Progenitor cell of endocrine pancreas (in vitro differentiated cells): Measurements from ENCODE around the gene GXYLT2. TPM values are rescaled to one million over a fixed set of nuclear protein-coding genes. Genes with fewer than 3 reads are reported as not detected.
"Not testable (repeated sequence)": the region's sequence is repeated elsewhere in the genome, so short reads cannot be mapped to it uniquely, and the experiment has no call there.

Source experiments
- DNase-seq: peaks from one replicate; pipeline ENCODE4 v3.0.0; 2021; ENCODE audit warnings: low spot score; ENCODE audit not compliant: unreplicated experiment
- H3K27ac Mint-ChIP-seq: 2 replicates; pipeline ENCODE4 v1.8.0; 2021; ENCODE audit warnings: mild to moderate bottlenecking, moderate library complexity, mixed read lengths
- H3K27me3 Mint-ChIP-seq: 2 replicates; pipeline ENCODE4 v1.8.0; 2021; ENCODE audit warnings: mixed read lengths
- H3K36me3 Mint-ChIP-seq: 2 replicates; pipeline ENCODE4 v1.8.0; 2022; ENCODE audit warnings: mixed read lengths; ENCODE audit not compliant: insufficient read depth
- H3K4me1 Mint-ChIP-seq: 2 replicates; pipeline ENCODE4 v1.8.0; 2021; ENCODE audit warnings: low read depth, mixed read lengths
- H3K4me3 Mint-ChIP-seq: 2 replicates; pipeline ENCODE4 v1.8.0; 2021; ENCODE audit warnings: low read depth, mild to moderate bottlenecking, moderate library complexity, mixed read lengths
- H3K9me3 Mint-ChIP-seq: 2 replicates; pipeline ENCODE4 v1.8.0; 2021; ENCODE audit warnings: low read depth, mixed read lengths
- CTCF ChIP-seq: fragments of 200-600 bp; sonication (generic); IDR thresholded peaks from one replicate; pipeline ENCODE4 v1.5.0; 2021; ENCODE audit warnings: antibody characterized with exemption, mild to moderate bottlenecking; ENCODE audit not compliant: unreplicated experiment
- total RNA-seq: library from RNA; stranded (reverse); gene quantifications from 2 replicates; pipeline ENCODE4 v1.2.1, GENCODE V29; 2021

The GXYLT2 gene
- total RNA-seq, 1 donor from 2014 or later: 6.0 TPM

GRCh38 chr3:72924055-72924454 is 36.2 kb downstream of the GXYLT2 start:
- peaks cover 2% of the 10 kb centered on the region for H3K9me3 Mint-ChIP-seq
- TF ChIP-seq CTCF: peak; percentile 15
- no peak overlapping the region for H3K4me3 Mint-ChIP-seq
- DNase-seq: no peak
- peaks cover 7% of the 10 kb centered on the region for H3K36me3 Mint-ChIP-seq
- H3K27me3 Mint-ChIP-seq: no peaks in the 10 kb centered on the region
- no peak overlapping the region for H3K27ac Mint-ChIP-seq
- no peaks in the 10 kb centered on the region for H3K4me1 Mint-ChIP-seq

- not testable (repeated sequence) for H3K36me3 Mint-ChIP-seq, H3K27me3 Mint-ChIP-seq, H3K4me3 Mint-ChIP-seq, DNase-seq, H3K4me1 Mint-ChIP-seq, H3K9me3 Mint-ChIP-seq, H3K27ac Mint-ChIP-seq
Measured at GRCh38 chr3:72928781-72929735, 41.2 kb downstream of the GXYLT2 start.

- H3K27me3 Mint-ChIP-seq: no peaks in the 10 kb centered on the region
- no peak for TF ChIP-seq CTCF
- peaks cover 4% of the 10 kb centered on the region for H3K9me3 Mint-ChIP-seq
- H3K36me3 Mint-ChIP-seq: peaks cover 5% of the 10 kb centered on the region
- no peak overlapping the region for H3K4me3 Mint-ChIP-seq
- H3K27ac Mint-ChIP-seq: no peak overlapping the region
- no peaks in the 10 kb centered on the region for H3K4me1 Mint-ChIP-seq
- no peak for DNase-seq
Measured at GRCh38 chr3:72930754-72931153, 42.9 kb downstream of the GXYLT2 start.

- no peak for DNase-seq
- Mint-ChIP-seq H3K36me3 (peaks cover 5% of the 10 kb centered on the region), H3K4me3 (no peak overlapping the region), H3K27me3 (no peaks in the 10 kb centered on the region), H3K27ac (no peak overlapping the region), H3K4me1 (no peaks in the 10 kb centered on the region), H3K9me3 (peaks cover 4% of the 10 kb centered on the region)
- no peak for TF ChIP-seq CTCF
Measured at GRCh38 chr3:72932416-72932815, 44.6 kb downstream of the GXYLT2 start.

- no peak overlapping the region for H3K4me3 Mint-ChIP-seq
- TF ChIP-seq CTCF: peak; percentile 79
- H3K27me3 Mint-ChIP-seq: no peaks in the 10 kb centered on the region
- peak overlapping the region; percentile 69 for H3K27ac Mint-ChIP-seq
- H3K36me3 Mint-ChIP-seq: no peaks in the 10 kb centered on the region
- no peaks in the 10 kb centered on the region for H3K9me3 Mint-ChIP-seq
- DNase-seq: no peak
- peaks cover 10% of the 10 kb centered on the region for H3K4me1 Mint-ChIP-seq
Measured at GRCh38 chr3:72938471-72939265, 50.8 kb downstream of the GXYLT2 start.
